ENCODE data around the gene ATP6V1F. TPM values are rescaled to one million over a fixed set of nuclear protein-coding genes. Genes with fewer than 3 reads are reported as not detected.

Gene ATP6V1F
- total RNA-seq, 1 experiment from 2014 or later: 149 TPM

- no peak for TF ChIP-seq ZFX (IDR thresholded peaks at IDR 0.05)
- TF ChIP-seq EZH2 (IDR thresholded peaks at IDR 0.05): no peak
- TF ChIP-seq MAX (IDR thresholded peaks at IDR 0.05): no peak
- TF ChIP-seq REST (IDR thresholded peaks at IDR 0.05; ENCODE audit: low read depth): no peak
- TF ChIP-seq ELF1 (IDR thresholded peaks at IDR 0.05; ENCODE audit: borderline replicate concordance, low read depth): no peak
- no peak for TF ChIP-seq SIN3A (IDR thresholded peaks at IDR 0.05; ENCODE audit: low read depth)
- TF ChIP-seq SRF (IDR thresholded peaks at IDR 0.05; ENCODE audit: low read depth): no peak
These were observed 15.7 kb upstream of the ATP6V1F start (continued) for GRCh38 chr7:128846781-128847444.

- Histone ChIP-seq H3K9me2 (ENCODE audit: insufficient read depth) (no peaks in the 10 kb centered on the region), H3K36me3 (ENCODE audit: control insufficient read depth in 1 of 2, insufficient read depth in 2 of 2, low read length in 2 of 2) (peaks cover 2 to 17% of the 10 kb centered on the region in 2 experiments; a peak in 1 of 4 replicates), H3K79me2 (ENCODE audit: insufficient read depth, low read length) (no peaks in the 10 kb centered on the region), H3K4me1 (ENCODE audit: control insufficient read depth in 1 of 2, insufficient read depth in 2 of 2, low read length in 2 of 2) (no peaks in the 10 kb centered on the region), H3K9ac (ENCODE audit: low read length) (no peak overlapping the region), H3K9me3 (ENCODE audit: control insufficient read depth in 1 of 2, insufficient read depth in 1 of 2, low read depth in 1 of 2, low read length in 2 of 2) (no peaks in the 10 kb centered on the region), H3K4me2 (ENCODE audit: low read length) (no peak overlapping the region), H3K27me3 (ENCODE audit: insufficient read depth, low read length) (no peaks in the 10 kb centered on the region), H4K20me1 (ENCODE audit: insufficient read depth) (no peaks in the 10 kb centered on the region), H3K4me3 (replicated peaks in 1 of 2; ENCODE audit: low read depth in 1 of 2, low read length in 2 of 2) (no peak overlapping the region), H3K27ac (ENCODE audit: low read depth, low read length) (no peak overlapping the region), H2AFZ (ENCODE audit: low read depth, low read length, poor library complexity, severe bottlenecking) (no peak overlapping the region)
- ChIA-PET POLR2A (no interaction called here), RAD21 (ENCODE audit: low non-redundant PET in 1 of 2, low total read pairs in 2 of 2, uncharacterized antibody in 2 of 2, unreplicated experiment in 2 of 2) (no interaction called here), CTCF (no interaction called here)
- intact Hi-C loops (cut with micrococcal nuclease): no loop called here
- BruUV-seq (replicated peaks): no TSS peak
- DNase-seq (ENCODE audit: low read depth, low spot score): no peak
- ATAC-seq: no peak
- TF ChIP-seq CEBPB (IDR thresholded peaks at IDR 0.05; ENCODE audit: low read depth): no peak
- no peak for TF ChIP-seq CTCF (IDR thresholded peaks at IDR 0.05 in 2 of 3, conservative IDR thresholded peaks at IDR 0.05 in 1 of 3; ENCODE audit: borderline replicate concordance in 1 of 3, insufficient read depth in 1 of 3, low read depth in 2 of 3, low read length in 2 of 3)
- TF ChIP-seq EZH2phosphoT487 (IDR thresholded peaks at IDR 0.05; ENCODE audit: borderline replicate concordance): no peak
- no peak for TF ChIP-seq MAX (IDR thresholded peaks at IDR 0.05)
These were observed 14.9 kb upstream of the ATP6V1F start for GRCh38 chr7:128847721-128848211.
